AG08396 (cell line): ENCODE results near the gene FAM149A.

Source experiments
- DNase-seq: peaks from one replicate; pipeline ENCODE4 v3.0.0; 2012; ENCODE audit warnings: low spot score, mixed read lengths

Gene FAM149A

DNA sequence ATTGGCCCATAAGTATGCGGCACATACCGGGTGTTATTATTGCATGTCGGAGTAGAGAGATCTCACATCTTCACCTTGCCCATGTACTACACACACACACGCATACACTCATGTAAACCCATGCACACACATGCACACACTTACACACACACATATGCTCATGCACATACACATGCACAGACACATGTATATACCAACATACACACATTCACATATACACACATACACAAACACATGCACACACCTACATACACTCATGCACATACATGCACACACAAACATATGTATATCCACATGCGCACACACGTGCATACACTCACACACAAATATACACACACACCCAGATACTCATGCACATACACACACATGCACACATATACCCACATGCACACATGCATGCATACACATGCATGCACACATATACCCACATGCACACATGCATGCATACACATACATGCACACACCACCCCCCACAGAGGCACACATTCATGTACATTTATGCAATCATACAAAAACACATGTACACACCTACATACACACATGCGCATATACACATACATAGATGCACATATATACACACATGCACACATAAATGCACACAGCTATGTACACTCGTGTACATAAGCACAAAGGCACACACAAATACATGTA, 98.1 kb downstream of the FAM149A start:
- DNase-seq, result no peak

- no peak for DNase-seq
These were observed 98.9 kb downstream of the FAM149A start for GRCh38 chr4:186203406-186203805.

- no peak for DNase-seq
These were observed 99.6 kb downstream of the FAM149A start for GRCh38 chr4:186204103-186204559.

GRCh38 chr4:186204686-186205085, 100.2 kb downstream of the FAM149A start:
- DNase-seq, result no peak

DNA sequence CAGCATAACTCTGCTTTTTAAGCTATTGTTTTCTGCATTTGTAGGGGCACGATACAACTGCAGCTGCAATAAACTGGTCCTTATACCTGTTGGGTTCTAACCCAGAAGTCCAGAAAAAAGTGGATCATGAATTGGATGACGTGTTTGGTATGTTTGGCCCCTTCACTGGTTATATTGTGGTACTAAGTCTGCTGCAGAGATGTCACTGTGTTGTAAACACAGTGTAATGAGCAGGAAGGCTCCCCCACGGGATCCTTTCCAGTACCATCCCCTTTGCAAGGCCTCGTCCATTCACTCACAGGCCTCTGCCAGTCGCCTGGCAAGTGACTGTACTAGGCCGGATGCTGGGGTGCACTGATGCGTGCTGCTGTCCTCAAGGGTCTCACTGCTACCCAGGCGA, 100.7 kb downstream of the FAM149A start:
- DNase-seq, result no peak

DNA sequence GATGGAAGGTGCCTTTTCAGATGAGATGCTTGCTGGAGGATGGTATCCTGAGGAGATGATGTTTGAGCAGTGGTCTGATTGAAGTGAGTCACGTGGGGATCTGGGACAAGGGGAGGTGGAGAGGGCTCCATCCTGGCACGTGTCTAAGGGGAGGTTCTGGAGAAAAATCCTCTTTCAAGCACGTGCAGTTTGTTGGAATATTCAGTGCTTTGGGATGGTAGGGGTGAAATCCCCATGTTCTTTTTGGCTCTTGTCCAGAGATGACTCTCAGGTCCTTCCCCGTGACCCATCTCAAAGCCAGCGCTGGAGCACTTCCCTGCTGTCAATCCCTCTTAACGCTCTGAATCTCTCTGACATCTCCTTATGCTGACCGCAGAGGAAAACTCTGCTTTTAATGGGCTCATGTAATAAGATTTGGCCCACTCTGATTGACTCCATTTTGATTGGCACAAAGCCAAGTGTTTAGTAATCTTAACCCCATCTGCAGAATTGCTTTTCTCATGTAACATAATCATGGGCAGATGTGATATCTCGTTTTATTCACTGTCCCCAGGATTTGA, 112.0 kb downstream of the FAM149A start:
- DNase-seq, result no peak

DNA sequence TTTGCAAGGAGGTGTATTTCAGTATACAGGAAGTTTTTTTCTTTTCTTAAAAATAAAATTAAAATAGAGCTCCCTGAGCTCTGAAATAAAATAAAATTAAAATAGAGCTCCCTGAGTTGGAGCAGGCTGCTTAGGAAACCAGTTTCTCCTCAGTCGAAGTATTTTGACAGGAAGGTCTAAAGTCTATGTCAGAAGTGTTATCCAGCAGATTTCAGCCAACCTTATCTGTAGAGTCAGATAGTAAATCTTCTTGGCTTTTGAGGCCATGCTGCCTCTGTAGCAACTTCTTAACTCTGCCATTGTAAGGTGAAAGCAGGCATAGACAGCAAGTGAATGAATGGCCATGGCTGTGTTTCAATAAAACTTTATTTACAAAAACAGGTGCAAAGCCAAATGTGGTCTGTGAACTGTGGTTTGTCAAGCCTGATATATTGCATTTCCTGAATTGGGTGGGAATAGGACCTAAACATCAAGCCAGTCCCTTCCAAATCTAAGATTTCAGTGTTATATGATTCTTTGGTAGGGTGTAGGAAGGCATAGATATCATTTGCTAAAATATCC, 113.3 kb downstream of the FAM149A start:
- DNase-seq, result no peak

GRCh38 chr4:186221624-186222023, 117.1 kb downstream of the FAM149A start:
- no peak for DNase-seq
